Measurements from ENCODE around the gene ANKRD40CL.

- TF ChIP-seq POLR2A (IDR thresholded peaks at IDR 0.05) (no peak), CTCF (IDR thresholded peaks at IDR 0.05) (no peak)
Measured at GRCh38 chr17:50728881-50729765, 38.2 kb downstream of the ANKRD40CL start.
